Fibroblast of mammary gland (primary cell): ENCODE data around the gene KRT86.

ENCODE experiments used
- DNase-seq: peaks from one replicate; pipeline ENCODE4 v3.0.0-alpha.2; 2010; ENCODE audit warnings: low read depth
- H3K4me3 ChIP-seq: 2 replicates; pipeline ENCODE4 v1.5.1; 2011; ENCODE audit warnings: low read depth, mild to moderate bottlenecking, low read length, moderate library complexity; ENCODE audit not compliant: control insufficient read depth
- CTCF ChIP-seq: conservative IDR thresholded peaks from 2 replicates; pipeline ENCODE4 v1.5.1; 2011; ENCODE audit warnings: low read depth, low read length, inconsistent platforms; ENCODE audit not compliant: control insufficient read depth, insufficient read depth

KRT86 gene

DNA sequence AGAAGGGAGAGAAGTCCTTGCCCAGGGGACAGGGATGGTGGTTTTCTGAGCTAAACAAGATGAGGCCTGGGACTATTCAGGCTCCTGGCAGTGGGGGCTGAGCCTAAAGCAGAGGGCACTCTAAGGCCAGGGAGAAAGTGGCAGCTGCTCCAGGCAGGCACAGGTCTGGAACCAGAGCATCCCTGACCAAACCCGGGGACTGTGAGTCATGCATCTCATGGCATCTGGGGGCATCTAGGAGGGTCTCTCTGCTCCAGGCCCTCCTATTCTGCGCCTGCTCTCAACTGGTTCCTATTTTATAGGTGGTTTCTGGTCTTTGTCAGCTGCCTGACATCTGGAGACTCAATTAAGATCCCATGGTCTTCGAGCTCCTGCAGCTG lies 29.8 kb upstream of the KRT86 start:
- no peak for DNase-seq
- no peak for TF ChIP-seq CTCF
- H3K4me3 ChIP-seq: no peak overlapping the region

GRCh38 chr12:52245259-52245961 lies 29.0 kb upstream of the KRT86 start:
- H3K4me3 ChIP-seq: no peak overlapping the region
- no peak for TF ChIP-seq CTCF
- DNase-seq: no peak

- no peak for TF ChIP-seq CTCF
- no peak overlapping the region for H3K4me3 ChIP-seq
- DNase-seq: no peak
Observed at GRCh38 chr12:52245962-52246569, 28.4 kb upstream of the KRT86 start.

- DNase-seq: no peak
- no peak for TF ChIP-seq CTCF
- H3K4me3 ChIP-seq: no peak overlapping the region
Observed at GRCh38 chr12:52246720-52247621, 27.5 kb upstream of the KRT86 start.

GRCh38 chr12:52247622-52248540 lies 26.6 kb upstream of the KRT86 start:
- DNase-seq: no peak
- H3K4me3 ChIP-seq: no peak overlapping the region
- TF ChIP-seq CTCF: no peak
